Erythroblast (primary cell): ENCODE results near the gene GPBP1L1.
A peak's percentile ranks its signal among the peaks of the same experiment; 100 is the strongest.
"Not testable (repeated sequence)": the region's sequence is repeated elsewhere in the genome, so short reads cannot be mapped to it uniquely, and the experiment has no call there.

ENCODE experiments used
- DNase-seq, 2 experiments: peaks; one replicate each; lab custom pipeline; 2025; lab: John Stamatoyannopoulos, UW
- GATA1 ChIP-seq: IDR thresholded peaks from 2 replicates; pipeline ENCODE4 v1.6.1; 2011; ENCODE audit warnings: low read depth, mild to moderate bottlenecking, control low read depth, low read length, moderate library complexity
- POLR2A ChIP-seq: IDR thresholded peaks from 2 replicates; pipeline ENCODE4 v1.6.1; 2011; ENCODE audit warnings: mild to moderate bottlenecking, low read length

The GPBP1L1 gene

GRCh38 chr1:45687754-45688740, 1.7 kb upstream of the GPBP1L1 start, which contains the start of gene TMEM69:
Gene TMEM69, plus strand, starts transcription at chr1:45688181. Its CDS starts 2,888 bp downstream, at chr1:45691069.
- no peak for TF ChIP-seq GATA1
- TF ChIP-seq POLR2A = peak; percentile 27
- peak; percentile 94 to 95 for DNase-seq

DNA sequence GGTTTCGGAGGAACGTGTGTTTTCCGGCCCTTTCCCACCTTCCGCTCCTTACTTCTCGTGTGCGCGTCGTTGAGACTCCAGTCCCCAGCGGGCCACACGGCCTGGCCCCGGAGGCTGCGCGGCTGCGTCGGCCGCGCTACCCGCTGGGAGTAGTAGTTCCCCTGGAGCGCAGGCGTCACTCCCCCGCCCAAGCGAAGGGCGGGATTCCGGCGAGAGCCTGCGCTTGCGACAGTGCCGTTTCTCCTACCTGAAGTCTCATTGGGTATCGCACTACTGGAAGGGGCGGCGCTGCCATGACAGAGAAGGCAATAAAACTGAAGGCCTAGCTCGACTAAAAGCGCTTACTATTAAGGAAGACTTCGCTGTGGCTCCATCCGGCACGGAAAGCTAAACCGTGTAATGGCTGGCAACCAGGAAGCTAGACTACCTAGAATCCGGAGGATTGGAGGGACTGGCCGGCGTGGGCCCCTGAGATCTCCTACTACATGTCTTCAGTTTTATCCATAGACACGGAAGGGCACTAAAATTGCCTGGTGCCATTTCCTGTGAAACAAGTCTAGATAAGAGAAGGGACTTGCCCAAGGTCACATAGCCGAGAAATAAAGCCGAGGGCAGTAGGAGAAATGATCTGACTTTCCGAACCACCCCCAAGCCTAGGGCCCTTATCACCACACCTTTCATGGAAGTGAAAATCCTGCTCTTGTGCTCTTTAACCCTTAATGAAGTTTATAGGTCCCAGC, 851 bp upstream of the GPBP1L1 start:
- DNase-seq = peak; percentile 99
- TF ChIP-seq POLR2A (peak; percentile 95), GATA1 (no peak)

GRCh38 chr1:45686015-45686287, 382 bp downstream of the GPBP1L1 start:
- peak; percentile 74 to 85 for DNase-seq

GRCh38 chr1:45685308-45686014, 872 bp downstream of the GPBP1L1 start:
- TF ChIP-seq POLR2A = no peak
- TF ChIP-seq GATA1 = no peak
- DNase-seq = peak; percentile 69 to 82

More at GRCh38 chr1:45686015-45686287, 382 bp downstream of the GPBP1L1 start:
- TF ChIP-seq POLR2A (no peak), GATA1 (no peak)

- TF ChIP-seq GATA1 (no peak), POLR2A (no peak)
- no peak for DNase-seq
Measured at GRCh38 chr1:45684402-45684801, 1.9 kb downstream of the GPBP1L1 start.

- TF ChIP-seq POLR2A (no peak), GATA1 (no peak)
- DNase-seq = no peak
Measured at GRCh38 chr1:45682942-45683341, 3.4 kb downstream of the GPBP1L1 start.

- no peak for DNase-seq
Measured at GRCh38 chr1:45679123-45679522, 7.2 kb downstream of the GPBP1L1 start.

GRCh38 chr1:45678489-45678888, 7.8 kb downstream of the GPBP1L1 start:
- DNase-seq = no peak
- TF ChIP-seq GATA1 (no peak), POLR2A (no peak)

More at GRCh38 chr1:45679123-45679522, 7.2 kb downstream of the GPBP1L1 start:
- TF ChIP-seq GATA1 = no peak
- no peak for TF ChIP-seq POLR2A

GRCh38 chr1:45677751-45678245, 8.5 kb downstream of the GPBP1L1 start:
- TF ChIP-seq GATA1 (no peak), POLR2A (no peak)
- DNase-seq = no peak

DNA sequence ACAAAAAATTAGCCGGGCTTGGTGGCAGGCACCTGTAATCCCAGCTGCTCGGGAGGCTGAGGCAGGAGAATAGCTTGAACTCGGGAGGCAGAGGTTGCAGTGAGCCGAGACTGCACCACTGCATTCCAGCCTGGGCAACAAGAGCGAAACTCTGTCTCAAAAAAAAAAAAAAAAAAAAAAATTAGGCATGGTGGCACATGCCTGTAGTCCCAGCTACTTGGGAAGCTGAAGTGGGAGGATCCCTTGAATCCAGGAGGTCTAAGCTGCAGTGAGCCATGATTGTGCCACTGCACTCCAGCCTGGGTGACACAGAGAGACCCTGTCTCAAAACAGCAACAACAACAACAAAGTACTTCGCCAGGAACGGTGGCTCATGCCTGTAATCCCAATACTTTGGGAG, 9.8 kb downstream of the GPBP1L1 start:
- DNase-seq = not testable (repeated sequence)

GRCh38 chr1:45674478-45674877, 11.9 kb downstream of the GPBP1L1 start:
- DNase-seq = no peak
- TF ChIP-seq GATA1 = no peak
- no peak for TF ChIP-seq POLR2A

DNA sequence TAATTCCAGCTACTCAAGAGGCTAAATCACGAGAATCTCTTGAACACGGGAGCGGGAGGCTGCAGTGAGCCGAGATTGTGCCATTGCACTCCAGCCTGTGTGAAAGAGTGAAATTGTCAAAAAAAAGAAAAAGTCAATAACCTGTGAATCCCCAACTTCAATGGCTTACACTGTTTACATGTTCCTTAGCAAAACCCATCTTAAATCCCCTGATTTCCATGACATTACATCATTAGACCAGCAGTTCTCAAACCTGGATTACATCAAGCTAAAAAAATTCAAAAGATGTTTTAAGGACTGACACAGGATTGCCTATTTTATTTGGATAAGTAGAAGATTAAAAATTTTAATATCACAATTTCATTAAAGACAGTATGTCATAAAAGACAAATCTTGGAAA, 12.4 kb downstream of the GPBP1L1 start:
- TF ChIP-seq GATA1 = no peak
- TF ChIP-seq POLR2A = no peak
- DNase-seq = no peak
